GM19324 (cell line): ENCODE results near the gene FAM13B.
"Not testable (repeated sequence)": the region's sequence is repeated elsewhere in the genome, so short reads cannot be mapped to it uniquely, and the experiment has no call there.

Experiments
- ATAC-seq: cut with Tn5 transposase; IDR thresholded peaks from one replicate; pipeline ENCODE4 v1.9.1; 2021; ENCODE audit warnings: mild to moderate bottlenecking, moderate library complexity; ENCODE audit not compliant: unreplicated experiment, low FRiP score

The FAM13B gene

GRCh38 chr5:138032572-138033385 lies at the start of gene FAM13B:
TSS of gene FAM13B (minus strand) at chr5:138033079. CDS start at chr5:138019111, 13,968 bp downstream.
- ATAC-seq, result peak; percentile 49

DNA sequence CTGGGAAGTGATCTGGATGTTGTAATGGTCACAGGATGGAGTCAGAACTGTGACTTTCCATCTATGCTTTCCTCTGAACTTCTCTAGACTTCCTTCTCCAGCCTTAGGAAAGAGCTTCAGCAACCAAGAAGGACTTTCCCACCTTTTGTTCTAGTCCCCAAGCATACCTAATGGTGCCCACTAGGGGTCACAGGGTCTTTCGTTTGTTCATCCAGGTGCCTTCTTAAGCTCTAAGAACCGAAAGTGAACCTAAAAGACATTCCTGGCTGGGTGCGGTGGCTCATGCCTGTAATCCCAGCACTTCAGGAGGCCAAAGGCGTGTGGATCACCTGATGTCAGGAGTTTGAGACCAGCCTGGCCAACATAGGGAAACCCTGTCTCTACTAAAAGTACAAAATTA lies 49.2 kb upstream of the FAM13B start:
- no peak for ATAC-seq

- no peak for ATAC-seq
Measured at GRCh38 chr5:138078006-138078643, 45.2 kb upstream of the FAM13B start.

- no peak for ATAC-seq
Measured at GRCh38 chr5:138077064-138077696, 44.3 kb upstream of the FAM13B start.

DNA sequence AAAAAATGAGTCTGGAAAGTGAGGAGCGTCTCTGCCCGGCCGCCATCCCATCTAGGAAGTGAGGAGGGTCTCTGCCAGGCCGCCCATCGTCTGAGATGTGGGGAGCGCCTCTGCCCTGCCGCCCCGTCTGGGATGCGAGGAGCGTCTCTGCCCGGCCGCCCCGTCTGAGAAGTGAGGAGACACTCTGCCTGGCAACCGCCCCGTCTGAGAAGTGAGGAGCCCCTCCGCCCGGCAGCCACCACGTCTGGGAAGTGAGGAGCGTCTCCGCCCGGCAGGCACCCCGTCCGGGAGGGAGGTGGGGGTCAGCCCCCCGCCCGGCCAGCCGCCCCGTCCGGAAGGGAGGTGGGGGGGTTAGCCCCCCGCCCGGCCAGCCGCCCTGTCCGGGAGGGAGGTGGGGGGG lies 37.1 kb upstream of the FAM13B start:
- ATAC-seq, result not testable (repeated sequence)

DNA sequence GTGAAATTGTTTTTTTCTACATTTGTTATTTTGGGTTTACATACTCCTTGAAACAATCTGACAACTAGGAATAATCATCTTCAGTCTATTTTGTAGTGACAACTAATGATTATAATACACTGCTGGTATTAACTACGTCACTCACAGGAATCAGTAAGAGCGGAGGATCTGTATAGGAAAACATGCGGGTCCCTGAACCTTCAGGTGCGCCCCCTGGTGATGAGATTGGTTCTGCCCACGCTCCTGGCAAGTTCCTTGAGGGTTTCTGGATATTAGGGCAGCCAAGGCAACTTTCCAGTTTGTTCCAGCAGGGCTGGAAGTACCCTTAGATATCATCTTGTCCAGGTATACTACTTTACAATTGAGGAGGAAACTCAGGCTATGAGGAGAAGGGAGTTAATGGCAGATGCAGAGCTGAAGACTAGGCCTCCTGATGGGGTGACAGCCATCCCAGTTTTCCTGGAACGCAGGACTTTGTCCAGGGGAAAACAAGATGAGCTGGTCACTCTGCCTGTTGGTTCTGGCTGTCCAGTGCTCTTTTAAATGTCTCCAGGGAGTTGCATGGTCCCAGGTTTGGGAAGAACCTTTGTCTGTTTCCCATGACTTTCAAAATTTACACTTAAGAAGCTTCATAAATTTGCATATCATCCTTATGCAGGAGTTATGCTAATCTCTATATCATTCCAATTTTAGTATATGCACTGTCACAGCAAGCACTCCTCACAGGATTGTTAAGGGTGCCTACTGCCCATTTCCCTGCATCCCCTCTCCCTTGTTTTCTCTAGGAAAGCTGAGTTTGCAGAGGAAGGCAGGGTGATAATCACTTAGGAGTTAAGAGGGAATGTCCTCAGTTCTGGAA lies 36.1 kb upstream of the FAM13B start:
- no peak for ATAC-seq

- ATAC-seq, result no peak
Measured at GRCh38 chr5:138067945-138068344, 35.1 kb upstream of the FAM13B start.

DNA sequence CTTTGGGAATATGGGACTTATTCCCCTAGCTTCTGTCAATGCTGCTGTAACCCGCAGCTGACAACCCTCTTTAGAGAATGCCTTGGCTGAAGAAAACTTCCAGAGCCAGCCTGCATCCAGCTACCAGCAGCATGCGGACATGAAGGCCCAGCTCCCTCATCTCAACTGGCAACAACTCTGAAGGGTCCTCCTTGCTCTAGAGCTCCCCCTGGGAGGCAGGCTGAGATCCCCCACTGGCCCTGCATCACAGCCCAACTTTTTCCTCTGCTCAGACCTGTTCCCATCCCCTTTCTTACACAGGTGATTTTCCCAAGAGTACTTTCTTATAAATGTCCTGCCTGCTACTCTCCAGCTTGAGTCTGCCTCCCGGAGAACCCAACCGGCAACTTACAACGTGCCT lies 32.2 kb upstream of the FAM13B start:
- ATAC-seq, result no peak

- no peak for ATAC-seq
Measured at GRCh38 chr5:138064526-138064925, 31.6 kb upstream of the FAM13B start.

DNA sequence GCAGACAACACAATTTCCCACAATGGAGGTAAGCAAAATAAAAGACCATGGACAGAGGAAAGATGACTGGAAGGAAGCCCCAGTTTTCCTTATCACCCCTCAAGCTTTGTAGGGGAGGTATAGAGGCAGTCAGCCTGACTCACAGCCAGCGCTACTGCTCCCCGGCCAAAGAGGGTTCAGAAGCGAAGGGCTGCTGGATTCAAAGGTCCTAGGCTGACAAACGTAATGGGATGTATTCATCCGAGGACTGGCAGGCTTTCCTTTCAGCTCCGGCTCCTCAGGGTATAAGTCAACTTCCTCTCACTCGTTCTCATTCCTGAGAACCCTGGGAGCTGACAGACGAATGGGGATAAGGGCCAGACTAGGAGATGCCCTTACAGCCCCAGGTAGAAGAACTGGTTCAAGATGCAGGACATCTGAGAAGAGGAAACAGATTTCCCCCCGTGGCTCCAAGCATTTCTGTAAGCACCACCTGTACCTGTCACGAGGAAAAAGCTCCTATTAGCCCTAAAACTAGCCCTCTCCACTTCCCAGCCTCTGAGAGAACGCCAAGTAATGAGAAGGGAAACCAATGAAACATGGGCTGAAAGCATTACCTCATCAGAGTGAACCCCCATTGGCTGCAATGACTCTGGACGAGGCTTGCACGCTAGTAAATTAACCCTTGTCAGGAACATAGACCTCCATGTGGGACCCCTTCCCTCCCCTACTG lies 22.1 kb upstream of the FAM13B start:
- ATAC-seq, result no peak

DNA sequence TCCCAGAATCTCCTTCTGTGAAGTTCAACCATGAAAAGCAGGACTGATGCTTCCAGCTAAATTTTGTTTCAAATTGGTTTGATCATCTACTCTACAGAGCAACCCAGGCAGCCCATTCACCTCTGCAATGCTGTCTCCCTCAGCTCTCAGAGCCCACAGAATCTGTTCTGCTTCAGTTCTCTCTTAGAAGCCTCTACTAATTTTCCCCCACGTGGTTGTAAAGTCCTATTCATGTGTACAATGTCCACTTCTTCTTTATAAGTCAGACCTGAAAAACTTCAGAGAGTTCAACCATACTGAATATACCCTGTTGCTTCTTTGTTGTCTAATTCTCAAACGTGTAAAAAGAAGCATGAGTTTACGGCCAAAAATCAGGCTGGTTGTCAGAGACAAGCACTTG lies 21.3 kb upstream of the FAM13B start:
- ATAC-seq, result no peak

DNA sequence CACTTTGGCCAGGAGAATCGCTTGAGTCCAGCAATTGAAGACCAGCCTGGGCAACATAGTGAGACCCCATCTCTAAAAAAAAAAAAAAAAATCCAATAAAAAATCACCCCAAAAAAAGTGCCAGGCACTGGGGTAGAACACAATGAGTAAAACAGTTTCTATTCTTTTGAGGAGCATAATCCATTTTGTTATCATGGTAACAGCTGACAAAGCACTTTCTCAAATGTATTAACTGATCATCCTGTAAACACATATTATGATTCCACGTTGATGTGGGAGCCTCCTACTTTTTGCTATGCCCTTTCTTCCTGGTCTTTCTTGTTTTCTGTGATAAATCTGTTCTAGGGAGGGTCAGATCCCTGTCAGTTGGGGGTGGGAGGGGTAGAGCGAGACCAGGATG lies 20.7 kb upstream of the FAM13B start:
- no peak for ATAC-seq

DNA sequence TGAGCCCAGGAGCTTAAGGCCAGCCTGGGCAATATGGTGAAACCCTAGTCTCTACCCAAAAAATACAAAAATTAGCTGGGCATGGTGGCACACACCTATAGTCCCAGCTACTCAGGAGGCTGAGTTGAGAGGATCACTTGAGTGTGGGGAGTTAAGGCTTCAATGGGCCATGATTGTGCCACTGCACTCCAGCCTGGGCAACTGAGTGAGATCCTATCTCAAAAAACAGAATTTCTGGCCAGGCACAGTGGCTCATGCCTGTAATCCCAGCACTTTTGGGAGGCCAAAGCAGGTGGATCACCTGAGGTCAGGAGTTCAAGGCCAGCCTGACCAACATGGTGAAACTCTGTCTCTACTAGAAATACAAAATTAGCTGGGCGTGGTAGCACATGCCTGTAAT lies 19.8 kb upstream of the FAM13B start:
- ATAC-seq, result not testable (repeated sequence)

DNA sequence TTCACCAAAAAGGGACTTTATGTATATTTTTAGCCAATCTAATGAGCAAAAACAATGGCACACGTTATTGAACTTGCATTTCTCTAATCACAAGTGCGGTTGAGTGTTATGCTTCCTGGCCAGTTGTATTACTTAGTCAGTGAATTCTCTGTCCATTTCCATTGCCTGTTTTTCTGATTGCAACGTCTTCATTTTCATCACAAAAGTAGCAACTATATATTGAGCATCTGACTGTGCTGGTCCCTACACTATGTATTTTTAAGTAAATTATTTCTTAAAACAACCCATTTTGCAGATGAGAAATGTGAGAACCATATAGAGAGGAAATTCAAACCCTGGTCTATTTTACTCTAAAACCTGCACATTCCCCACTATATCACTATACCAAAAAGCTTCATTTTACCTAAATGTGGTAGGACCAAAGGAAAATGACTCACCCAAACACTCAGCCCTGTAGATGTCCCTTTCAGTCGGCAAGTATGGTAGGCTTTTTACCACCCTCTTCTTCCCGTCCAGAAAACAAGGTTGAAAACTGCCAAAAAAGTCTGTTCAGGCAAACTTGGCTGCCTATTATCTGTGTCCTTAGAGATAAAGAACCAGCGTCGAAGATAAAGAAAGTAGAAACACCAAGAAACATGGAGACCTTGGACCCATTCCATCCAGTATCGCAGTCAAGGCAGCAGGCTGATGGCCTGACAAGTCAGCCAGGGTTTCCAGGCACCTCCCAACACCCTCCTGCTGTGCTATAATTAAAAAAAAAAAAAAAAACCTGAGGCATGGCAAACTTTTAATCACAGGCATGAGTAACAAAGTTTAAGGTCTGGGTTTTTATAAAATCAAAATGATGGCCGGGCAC lies 18.8 kb upstream of the FAM13B start:
- no peak for ATAC-seq

DNA sequence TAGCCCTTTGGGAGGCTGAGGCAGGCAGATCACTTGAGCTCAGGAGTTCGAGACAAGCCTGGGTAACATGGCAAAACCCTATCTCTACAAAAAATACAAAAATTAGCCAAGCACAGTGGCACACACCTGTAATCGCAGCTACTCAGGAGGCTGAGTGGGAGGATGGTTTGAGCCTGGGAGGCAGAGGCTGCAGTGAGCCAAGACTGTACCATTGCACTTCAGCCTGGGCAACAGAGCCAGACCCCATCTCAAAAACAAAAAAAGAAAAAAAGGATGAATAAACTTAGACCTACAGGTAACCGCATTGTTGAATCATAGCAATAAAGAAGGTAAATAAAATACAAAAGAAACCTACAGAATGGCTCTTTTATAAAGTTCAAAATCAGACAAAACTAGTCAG lies 12.4 kb upstream of the FAM13B start:
- not testable (repeated sequence) for ATAC-seq

- no peak for ATAC-seq
Measured at GRCh38 chr5:138038826-138039225, 5.9 kb upstream of the FAM13B start.

DNA sequence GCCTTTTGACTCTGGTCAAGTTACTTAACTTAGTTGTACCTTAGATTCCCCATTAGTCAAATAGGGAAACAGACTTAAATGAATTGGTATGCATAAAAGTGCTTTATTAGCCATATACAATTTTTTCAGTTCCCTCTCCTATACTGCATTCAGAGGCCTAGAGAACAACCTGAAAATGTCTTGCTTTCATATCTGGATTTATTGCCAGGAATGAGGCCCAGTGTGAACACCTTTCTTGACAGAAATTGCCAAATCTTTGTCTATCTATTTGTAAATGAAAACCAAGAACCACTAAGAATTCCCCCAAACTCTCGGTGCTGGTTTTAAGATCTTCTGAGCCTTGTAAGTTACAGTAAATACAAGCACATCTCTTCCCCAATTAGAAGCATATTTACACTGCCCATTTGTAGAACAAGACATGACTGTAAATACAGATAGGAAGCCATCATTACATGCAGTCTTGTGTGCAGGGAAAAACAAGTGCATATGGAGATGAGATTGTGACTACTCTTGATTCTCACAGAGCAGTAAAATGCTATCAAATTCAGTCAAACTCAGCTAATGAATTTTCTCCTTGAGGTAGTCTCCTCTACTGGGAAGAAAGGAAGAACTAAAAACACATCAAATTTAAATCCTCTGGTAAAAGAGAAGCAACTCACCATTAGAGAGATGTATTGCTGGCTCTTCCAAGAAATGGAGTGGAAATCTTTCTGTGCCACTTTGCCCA lies 5.2 kb upstream of the FAM13B start:
- ATAC-seq, result no peak

DNA sequence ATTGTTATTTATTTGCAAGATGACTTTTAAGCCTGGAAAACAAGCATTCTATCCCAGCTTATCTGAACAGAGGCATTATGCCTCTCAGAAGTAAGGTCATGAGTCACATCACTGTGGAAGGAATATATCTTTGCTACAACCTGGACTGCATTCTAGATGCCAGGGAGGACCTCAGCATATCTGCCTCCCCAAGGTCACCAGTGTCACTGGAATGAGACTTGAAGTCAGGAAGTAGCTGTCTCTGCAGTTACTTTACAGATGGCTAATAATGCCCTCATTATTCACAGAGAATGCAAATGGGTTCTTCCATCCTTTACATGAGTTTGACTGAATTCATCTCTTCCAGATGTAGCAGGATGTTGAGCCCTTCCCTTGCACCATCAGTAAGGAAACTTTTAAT lies 4.4 kb upstream of the FAM13B start:
- no peak for ATAC-seq
